Measurements from ENCODE around the gene DDX18.
"Not testable (repeated sequence)": the region's sequence is repeated elsewhere in the genome, so short reads cannot be mapped to it uniquely, and the experiment has no call there.

DDX18 gene

DNA sequence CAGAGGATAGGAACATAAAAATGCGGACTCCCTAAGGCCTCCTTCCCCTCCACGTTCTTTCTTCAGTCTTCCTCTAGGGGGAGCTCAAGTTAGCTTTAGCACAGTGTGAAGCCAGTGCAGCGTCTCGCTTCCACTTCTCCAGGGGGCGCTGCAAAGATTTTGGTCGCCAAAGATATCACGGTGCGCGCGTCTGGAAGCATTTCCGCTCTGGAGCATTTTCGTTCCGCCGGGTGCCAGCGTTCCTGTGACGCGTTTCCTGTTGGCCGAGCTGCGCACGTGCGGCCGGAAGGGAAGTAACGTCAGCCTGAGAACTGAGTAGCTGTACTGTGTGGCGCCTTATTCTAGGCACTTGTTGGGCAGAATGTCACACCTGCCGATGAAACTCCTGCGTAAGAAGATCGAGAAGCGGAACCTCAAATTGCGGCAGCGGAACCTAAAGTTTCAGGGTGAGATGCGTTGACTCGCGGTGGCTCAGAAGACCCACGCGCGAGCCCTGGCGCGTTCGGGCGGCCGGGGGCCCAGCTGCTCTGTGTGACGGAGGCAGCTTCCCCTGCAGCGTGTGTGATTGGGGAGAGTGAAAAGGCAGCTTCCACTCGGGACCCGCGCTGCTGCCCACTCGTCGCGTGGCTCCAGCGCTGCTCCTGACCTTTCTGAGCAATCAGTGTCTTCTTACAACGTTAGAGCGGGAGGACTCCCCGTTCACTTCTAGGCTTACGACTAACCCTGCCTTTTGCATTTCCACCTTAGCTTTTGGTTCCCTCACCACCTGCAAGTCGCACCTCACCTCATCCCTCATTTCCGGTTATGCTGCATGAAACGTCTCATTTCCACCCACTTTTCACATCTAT is at the start of gene DDX18:
Gene DDX18 (plus strand): TSS at position 275 of the 848 bp plus-strand sequence. CDS start 87 bp downstream, at position 362.
- peak within 1 kb of the TSS; percentile 76 for H3K27ac ChIP-seq
- DNase-seq (ENCODE audit: low read depth, low spot score) = peak; percentile 79

DNA sequence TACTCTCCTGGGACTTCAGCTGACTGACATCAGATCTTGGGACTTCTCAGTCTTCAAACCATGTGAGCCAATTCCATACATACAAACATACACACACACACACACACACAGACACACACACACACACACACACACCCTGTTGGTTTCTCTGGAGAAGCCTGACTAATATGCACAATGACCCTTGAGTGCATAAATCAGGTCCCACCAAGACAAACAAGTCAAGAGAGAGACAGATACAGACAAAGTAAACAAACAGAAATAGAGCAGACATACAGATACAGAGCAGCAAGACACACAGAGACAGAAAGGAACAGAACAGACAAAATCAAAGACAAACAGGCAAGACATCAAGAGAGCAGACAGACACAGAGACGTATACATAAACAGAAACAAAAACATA is 43.8 kb upstream of the DDX18 start:
- no peak for DNase-seq (ENCODE audit: low read depth, low spot score)
- H3K27ac ChIP-seq = no peak overlapping the region

DNA sequence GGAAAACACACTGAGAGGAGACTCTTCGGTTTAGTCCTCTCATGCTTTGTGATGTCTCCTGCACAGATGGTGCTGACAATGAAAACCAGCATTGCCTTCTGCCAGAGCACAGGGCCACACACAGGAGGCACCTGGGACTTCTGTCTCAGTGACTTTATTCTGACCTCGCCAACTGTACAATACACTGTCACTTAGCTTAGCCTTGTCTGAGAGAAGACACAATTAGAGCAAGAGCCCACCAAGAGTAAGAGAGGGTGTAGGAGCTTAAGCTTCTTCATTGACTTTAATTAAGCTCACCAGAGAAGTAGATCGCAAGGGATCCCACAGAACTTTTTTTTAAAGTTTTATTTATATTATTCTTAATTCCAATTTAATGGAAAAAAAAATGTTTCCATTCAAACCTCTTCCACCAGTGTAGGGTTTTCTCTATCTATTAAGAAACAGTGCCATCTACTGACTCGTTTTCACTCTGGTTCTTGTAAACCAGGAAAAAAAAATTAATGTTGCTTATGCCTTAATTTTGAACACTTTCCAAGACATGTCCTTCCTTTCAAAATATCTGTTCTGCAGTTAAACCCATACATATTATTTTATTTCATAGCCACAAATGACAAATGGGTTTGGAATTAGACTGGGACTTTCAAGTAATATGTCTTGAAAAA is 42.4 kb upstream of the DDX18 start:
- DNase-seq (ENCODE audit: low read depth, low spot score) = no peak
- no peak overlapping the region for H3K27ac ChIP-seq

DNA sequence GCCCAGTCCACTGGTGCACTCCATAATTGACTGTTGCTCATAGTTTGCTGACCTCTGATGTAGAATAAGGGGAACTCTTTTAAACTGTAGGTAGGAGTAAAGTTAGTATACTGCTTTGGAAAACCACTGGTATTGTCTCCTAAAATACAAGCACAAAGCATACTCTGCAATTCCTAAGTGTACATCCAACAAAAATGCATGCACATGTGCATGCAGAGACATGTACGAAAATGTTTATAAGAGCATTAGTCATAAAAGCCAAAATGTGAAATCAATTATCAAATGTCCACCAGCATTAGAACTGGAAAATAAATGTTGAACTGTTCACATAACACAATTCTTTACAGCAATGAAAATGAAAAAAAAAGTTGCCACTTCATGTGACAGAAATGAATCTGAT is 39.8 kb upstream of the DDX18 start:
- H3K27ac ChIP-seq = no peak overlapping the region
- DNase-seq (ENCODE audit: low read depth, low spot score) = no peak

DNA sequence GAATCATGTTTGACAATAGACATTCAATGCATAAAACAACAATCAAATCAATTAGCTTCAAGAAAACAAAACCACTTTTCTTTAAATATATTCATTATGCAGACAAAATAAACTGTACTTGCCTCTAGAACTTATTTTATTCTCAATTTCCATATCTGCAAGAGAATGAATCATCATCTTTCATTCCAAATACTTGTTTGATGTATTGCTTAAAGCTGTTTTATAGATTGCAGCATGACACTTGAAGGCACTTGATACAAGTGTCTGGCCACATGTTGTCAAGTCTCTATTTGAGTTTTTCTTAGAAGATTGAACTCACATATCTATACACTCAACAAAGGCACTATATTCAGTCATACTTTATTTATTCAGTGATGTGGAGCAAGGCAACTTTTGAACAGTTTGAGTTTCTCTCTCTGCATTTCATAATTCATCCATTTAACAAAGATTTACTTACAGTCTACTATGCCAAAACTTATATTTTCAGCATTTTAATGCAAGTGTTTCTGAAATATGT is 38.7 kb upstream of the DDX18 start:
- no peak for DNase-seq (ENCODE audit: low read depth, low spot score)
- no peak overlapping the region for H3K27ac ChIP-seq

DNA sequence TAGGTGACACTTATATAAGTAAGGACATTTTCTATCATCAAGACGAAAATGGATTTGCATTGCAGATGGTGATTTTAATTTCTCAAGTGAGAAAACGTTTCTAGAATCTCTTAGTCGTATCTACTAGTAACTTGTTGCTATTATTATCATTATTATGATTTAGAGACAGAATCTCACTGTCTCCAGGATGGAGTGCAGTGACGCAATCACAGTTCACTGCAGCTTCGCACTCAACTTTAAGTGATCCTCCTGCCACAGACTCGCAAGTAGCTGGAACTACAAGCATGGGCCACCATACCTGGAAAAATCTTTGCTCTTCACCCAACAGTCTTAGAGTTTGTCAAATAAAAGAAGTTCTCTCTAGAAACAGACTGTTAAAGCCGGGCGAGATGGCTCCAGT is 37.6 kb upstream of the DDX18 start:
- no peak for DNase-seq (ENCODE audit: low read depth, low spot score)
- no peak overlapping the region for H3K27ac ChIP-seq

DNA sequence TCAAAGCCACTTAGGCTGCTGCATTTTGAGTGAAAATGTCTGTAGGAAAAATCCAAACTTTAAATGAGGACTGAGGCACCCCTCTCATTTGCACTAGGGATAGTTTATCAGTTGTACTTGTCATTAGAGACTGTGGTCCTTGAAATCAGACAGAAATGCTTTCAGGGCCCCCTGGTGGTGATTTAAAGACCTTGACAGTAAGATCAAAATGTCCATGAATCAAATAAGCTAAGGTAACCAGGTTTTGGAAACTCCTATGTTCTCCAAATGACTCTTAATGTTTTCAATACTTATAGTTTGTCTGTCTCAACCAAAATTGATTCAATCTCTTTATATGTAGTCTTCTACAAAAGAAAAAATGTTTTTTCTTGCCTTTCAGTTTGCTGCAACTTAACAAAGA is 28.8 kb upstream of the DDX18 start:
- no peak overlapping the region for H3K27ac ChIP-seq
- no peak for DNase-seq (ENCODE audit: low read depth, low spot score)

DNA sequence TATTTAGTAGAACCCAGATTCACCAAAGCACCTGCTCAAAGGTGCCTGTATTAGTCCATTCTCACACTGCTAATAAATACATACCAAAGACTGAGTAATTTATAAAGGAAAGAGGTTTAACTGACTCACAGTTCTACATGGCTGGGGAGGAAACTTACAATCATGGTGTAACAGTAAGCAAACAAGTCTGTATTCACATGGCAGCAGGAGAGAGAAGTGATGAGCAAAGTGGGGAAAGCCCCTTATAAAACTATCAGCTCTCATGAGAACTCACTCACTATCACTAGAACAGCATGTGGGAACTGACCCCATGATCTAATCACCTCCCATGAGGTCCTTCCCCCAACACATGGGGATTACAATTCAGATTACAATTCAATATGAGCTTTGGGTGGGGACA is 28.0 kb upstream of the DDX18 start:
- H3K27ac ChIP-seq = no peak overlapping the region
- DNase-seq (ENCODE audit: low read depth, low spot score) = peak; percentile 57

DNA sequence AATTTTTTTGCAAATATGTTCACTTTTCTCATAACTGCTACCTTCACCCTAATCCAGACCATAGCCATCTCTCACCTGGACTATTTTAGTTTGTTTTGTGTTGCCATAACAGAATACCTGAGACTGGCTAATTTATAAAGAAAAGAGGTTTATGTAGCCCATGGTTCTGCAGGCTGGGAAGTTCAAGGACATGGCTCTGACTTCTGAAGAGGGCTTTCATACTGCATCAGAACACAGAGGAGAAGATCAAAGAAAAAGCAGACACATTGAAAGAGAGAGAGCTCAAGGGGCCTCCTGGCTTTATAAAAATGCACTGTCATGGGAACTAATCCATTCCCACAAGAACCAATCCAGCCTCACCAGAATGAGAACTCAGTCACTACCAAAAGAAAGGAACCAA is 25.0 kb upstream of the DDX18 start:
- DNase-seq (ENCODE audit: low read depth, low spot score) = no peak
- no peak overlapping the region for H3K27ac ChIP-seq

DNA sequence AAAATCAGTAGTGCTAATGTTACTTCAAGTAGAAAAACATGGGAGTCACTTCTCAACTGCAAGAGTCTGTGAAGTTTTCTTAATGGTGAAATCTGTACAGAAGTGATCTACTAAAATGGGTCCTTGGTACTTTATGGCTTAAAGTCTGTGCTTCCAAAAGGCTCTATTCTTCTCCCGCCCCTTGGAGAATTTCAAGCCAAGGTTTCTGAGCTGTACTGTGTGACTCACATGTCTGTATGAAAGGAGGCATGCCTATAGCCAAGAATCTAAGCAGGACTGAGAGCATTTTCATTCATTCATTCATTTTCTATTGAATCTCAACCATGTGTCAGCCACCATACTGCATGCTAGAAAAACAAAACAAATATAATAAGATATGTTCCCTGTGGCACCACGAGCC is 19.8 kb upstream of the DDX18 start:
- H3K27ac ChIP-seq = no peak overlapping the region
- DNase-seq (ENCODE audit: low read depth, low spot score) = no peak

DNA sequence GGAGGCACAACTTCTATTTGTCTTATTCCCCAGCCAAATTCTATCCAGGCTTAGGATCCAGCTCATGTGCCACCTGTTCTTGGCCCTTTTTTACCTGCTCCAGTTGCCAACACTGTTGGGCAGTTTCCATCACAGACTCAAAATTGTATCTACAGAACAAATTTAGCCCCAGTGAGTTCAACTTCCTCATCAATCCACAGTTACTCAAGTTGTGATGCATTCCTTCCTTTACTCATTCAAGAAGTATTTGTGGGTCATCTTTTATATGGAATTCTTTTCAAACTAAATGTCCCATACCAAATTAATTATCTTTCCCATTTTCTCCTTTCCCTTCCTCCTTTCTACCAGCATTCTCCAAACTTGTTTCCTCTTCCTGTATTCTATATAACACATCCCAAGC is 12.7 kb upstream of the DDX18 start:
- H3K27ac ChIP-seq = no peak overlapping the region

DNA sequence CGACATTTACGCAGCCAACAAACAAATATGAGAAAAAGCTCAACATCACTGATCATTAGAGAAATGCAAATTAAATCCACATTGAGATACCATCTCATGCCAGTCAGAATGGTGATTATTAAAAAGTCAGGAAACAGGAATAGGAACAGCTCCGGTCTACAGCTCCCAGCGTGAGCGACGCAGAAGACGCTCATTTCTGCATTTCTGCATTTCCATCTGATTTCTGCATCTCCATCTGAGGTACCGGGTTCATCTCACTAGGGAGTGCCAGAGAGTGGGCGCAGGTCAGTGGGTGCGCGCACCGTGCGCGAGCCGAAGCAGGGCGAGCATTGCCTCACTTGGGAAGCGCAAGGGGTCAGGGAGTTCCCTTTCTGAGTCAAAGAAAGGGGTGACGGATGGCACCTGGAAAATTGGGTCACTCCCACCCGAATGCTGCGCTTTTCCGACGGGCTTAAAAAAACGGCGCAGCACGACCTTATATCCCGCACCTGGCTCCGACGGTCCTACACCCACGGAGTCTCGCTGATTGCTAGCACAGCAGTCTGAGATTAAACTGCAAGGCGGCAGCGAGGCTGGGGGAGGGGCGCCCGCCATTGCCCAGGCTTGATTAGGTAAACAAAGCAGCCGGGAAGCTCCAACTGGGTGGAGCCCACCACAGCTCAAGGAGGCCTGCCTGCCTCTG is 10.7 kb upstream of the DDX18 start:
- not testable (repeated sequence) for DNase-seq (ENCODE audit: low read depth, low spot score); H3K27ac ChIP-seq

More for the DNA sequence above, 12.7 kb upstream of the DDX18 start:
- no peak for DNase-seq (ENCODE audit: low read depth, low spot score)

DNA sequence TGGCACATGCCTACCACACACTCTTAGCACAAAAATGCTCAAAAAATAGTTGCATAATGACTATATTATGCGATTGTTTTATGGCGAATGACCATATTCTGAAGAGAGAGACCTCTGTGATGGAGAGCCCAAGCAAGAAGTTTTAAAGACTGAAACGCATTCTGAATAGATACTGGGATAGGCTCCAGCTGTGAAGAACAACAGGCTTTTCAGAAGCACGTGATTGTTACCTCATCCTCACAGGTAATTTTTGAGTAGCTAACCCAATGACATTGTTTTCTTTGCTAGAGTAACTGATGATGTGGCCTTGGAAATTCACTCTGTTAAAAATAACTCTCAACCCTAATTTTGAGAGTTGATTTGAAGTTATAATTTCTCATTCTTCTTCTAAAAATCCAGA is 2.0 kb upstream of the DDX18 start:
- no peak overlapping the region for H3K27ac ChIP-seq
- DNase-seq (ENCODE audit: low read depth, low spot score) = no peak

DNA sequence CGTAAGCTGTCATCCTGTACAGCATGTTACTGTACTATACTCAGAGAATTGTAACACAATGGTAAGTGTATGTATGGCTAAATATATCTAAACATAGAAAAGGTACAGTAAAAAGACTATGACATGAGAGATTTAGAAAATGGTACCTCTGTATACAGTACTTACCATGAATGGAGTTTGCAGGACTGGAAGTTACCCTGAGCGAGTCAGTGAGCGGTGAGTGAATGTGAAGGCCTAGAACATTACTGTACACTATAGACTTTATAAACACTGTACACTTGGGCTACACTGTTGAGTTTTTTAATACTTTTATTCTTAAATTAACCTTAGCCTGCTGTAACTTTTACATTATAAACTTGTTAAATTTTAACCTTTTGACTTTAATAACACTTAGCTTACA is 1.5 kb downstream of the DDX18 start:
- no peak for DNase-seq (ENCODE audit: low read depth, low spot score)
- no peak overlapping the region for H3K27ac ChIP-seq

DNA sequence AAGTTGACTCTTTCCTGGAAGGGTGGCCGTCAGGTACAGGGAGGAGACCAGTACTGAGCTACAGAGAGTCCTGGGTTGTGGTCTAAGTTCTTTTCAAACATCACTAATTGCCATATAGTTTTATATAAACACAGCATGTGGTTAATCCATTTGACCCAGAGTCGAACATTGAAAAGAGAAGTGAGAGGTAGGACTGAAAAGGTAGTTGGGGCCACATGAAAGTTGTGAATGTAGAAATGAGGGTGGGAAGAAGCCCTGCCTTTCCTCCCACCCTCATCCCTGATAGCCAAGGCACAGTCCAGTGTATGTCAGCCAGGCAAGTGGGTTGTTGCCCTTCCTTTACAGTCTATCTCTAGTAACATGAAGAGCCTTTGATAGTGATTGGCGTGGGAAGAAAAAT is 4.4 kb downstream of the DDX18 start:
- no peak for DNase-seq (ENCODE audit: low read depth, low spot score)
- H3K27ac ChIP-seq = no peak overlapping the region

DNA sequence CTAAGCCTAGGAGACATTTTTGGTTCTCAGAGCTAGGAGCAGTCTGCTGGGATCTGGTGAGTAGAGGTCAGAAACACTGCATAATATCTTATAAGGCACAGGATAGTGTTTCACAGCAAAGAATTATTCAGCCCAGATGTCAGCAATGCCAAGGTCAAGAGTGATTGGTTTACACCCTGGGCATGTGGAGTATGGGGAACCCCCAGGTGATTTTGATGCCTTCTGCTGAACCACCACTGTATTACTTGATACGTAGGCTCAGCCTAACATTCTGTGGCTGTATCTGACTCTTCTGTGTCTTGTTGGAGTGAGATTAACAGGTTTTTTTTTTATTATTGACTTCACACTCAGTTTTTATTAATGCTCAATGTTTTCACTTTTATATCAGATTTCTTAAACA is 6.0 kb downstream of the DDX18 start:
- DNase-seq (ENCODE audit: low read depth, low spot score) = no peak
- no peak overlapping the region for H3K27ac ChIP-seq

DNA sequence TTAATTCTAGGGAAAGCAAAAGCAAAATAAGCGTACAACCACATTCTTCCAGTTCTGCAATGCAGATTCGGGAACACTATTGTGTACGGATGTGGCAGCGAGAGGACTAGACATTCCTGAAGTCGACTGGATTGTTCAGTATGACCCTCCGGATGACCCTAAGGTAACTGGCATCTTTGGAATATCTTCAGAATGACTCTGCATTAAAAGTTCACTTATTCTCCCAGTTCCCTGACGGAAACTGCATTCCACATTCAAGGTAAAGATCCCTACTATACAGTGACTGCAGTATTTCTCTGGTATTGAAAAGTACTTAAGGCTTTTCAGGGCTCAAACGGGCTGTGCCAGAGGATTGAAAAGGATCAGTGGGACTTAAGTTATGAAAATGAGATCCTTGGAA is 10.9 kb downstream of the DDX18 start:
- no peak for DNase-seq (ENCODE audit: low read depth, low spot score)
- H3K27ac ChIP-seq = no peak overlapping the region

DNA sequence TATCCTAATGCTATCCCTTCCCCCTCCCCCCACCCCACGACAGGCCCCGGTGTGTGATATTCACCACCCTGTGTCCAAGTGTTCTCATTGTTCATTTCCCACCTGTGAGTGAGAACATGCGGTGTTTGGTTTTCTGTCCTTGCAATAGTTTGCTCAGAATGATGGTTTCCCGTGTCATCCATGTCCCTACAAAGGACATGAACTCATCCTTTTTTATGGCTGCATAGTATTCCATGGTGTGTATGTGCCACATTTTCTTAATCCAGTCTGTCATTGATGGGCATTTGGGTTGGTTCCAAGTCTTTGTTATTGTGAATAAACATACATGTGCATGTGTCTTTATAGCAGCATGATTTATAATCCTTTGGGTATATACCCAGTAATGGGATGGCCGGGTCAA is 13.0 kb downstream of the DDX18 start:
- DNase-seq (ENCODE audit: low read depth, low spot score); H3K27ac ChIP-seq: not testable (repeated sequence)

DNA sequence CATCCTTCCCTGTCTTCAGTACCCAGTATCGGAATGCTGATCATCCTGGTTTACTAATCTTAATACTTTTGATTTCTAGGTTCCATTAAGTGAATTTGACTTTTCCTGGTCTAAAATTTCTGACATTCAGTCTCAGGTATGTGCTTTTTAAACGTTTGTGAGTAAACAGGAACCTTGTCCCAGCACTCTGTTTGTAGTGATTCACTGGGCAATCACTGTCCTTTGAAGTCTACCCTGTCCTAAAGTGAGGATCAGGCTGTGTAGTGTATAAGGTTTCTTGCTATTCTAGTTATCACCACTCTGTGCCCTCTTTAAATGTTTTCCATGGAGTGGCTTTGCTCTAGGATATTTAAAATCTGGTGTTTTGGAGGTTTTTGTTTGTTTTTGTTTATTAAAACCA is 14.4 kb downstream of the DDX18 start:
- no peak for DNase-seq (ENCODE audit: low read depth, low spot score)
- no peak overlapping the region for H3K27ac ChIP-seq

DNA sequence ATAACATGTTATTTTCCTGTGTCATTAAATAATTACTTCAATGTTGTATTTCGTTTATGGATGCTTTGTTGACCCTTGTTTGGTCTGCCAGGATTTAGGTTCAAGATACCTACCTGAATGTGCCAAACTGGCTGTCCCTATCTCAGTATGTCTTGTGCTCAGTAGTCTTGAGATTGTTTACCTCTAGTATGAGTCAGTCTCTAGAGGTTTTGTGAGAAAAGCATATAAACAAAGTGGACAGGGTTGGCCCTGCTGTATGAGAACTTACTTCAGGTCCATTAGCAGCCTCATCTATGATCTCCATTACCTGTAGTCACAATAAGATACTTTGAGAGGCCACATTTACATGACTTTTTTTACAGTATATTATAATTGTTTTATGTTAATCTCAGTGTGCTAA is 17.8 kb downstream of the DDX18 start:
- DNase-seq (ENCODE audit: low read depth, low spot score) = no peak
- no peak overlapping the region for H3K27ac ChIP-seq

Measured in epithelial cell of prostate (primary cell).